HG02763 (cell line): ENCODE data around the gene TCEAL9.
"Not testable (repeated sequence)": the region's sequence is repeated elsewhere in the genome, so short reads cannot be mapped to it uniquely, and the experiment has no call there.

Experiments
- ATAC-seq: cut with Tn5 transposase; IDR thresholded peaks from one replicate; pipeline ENCODE4 v1.9.1; 2021; ENCODE audit warnings: mild to moderate bottlenecking, moderate library complexity; ENCODE audit not compliant: unreplicated experiment

Gene TCEAL9

GRCh38 chrX:103372886-103373285 is 16.6 kb downstream of the TCEAL9 start:
- no peak for ATAC-seq

GRCh38 chrX:103373581-103373980 is 17.3 kb downstream of the TCEAL9 start:
- no peak for ATAC-seq

- no peak for ATAC-seq
Measured at GRCh38 chrX:103376118-103376978, 20.0 kb downstream of the TCEAL9 start, which contains the start of gene BEX3. Gene BEX3 (plus strand): TSS chrX:103376538. CDS start chrX:103377522, 984 bp downstream.

GRCh38 chrX:103376979-103377324 is 20.6 kb downstream of the TCEAL9 start:
- ATAC-seq = no peak

GRCh38 chrX:103378990-103379389 is 22.7 kb downstream of the TCEAL9 start:
- ATAC-seq = no peak

GRCh38 chrX:103382877-103383276 is 26.6 kb downstream of the TCEAL9 start:
- no peak for ATAC-seq

GRCh38 chrX:103384672-103385071 is 28.4 kb downstream of the TCEAL9 start:
- ATAC-seq = no peak

- ATAC-seq = not testable (repeated sequence)
Measured at GRCh38 chrX:103385283-103385830, 29.1 kb downstream of the TCEAL9 start.

- no peak for ATAC-seq
Measured at GRCh38 chrX:103386332-103386731, 30.0 kb downstream of the TCEAL9 start.

GRCh38 chrX:103393487-103393886 is 37.2 kb downstream of the TCEAL9 start:
- no peak for ATAC-seq

- ATAC-seq = no peak
Measured at GRCh38 chrX:103396186-103396585, 39.9 kb downstream of the TCEAL9 start.

- ATAC-seq = no peak
Measured at GRCh38 chrX:103396660-103397059, 40.4 kb downstream of the TCEAL9 start.

GRCh38 chrX:103397707-103398106 is 41.4 kb downstream of the TCEAL9 start:
- ATAC-seq = no peak

- no peak for ATAC-seq
Measured at GRCh38 chrX:103398421-103398864, 42.1 kb downstream of the TCEAL9 start.

GRCh38 chrX:103399744-103400143 is 43.4 kb downstream of the TCEAL9 start:
- no peak for ATAC-seq

- no peak for ATAC-seq
Measured at GRCh38 chrX:103400931-103401330, 44.6 kb downstream of the TCEAL9 start.

GRCh38 chrX:103404231-103405008 is 48.1 kb downstream of the TCEAL9 start:
- peak; percentile 88 for ATAC-seq

- no peak for ATAC-seq
Measured at GRCh38 chrX:103405009-103405333, 48.7 kb downstream of the TCEAL9 start.

GRCh38 chrX:103406256-103406655 is 50.0 kb downstream of the TCEAL9 start:
- ATAC-seq = no peak

- no peak for ATAC-seq
Measured at GRCh38 chrX:103407776-103408175, 51.5 kb downstream of the TCEAL9 start.
